ENCODE measurements around the gene LENG9.

LENG9 gene

DNA sequence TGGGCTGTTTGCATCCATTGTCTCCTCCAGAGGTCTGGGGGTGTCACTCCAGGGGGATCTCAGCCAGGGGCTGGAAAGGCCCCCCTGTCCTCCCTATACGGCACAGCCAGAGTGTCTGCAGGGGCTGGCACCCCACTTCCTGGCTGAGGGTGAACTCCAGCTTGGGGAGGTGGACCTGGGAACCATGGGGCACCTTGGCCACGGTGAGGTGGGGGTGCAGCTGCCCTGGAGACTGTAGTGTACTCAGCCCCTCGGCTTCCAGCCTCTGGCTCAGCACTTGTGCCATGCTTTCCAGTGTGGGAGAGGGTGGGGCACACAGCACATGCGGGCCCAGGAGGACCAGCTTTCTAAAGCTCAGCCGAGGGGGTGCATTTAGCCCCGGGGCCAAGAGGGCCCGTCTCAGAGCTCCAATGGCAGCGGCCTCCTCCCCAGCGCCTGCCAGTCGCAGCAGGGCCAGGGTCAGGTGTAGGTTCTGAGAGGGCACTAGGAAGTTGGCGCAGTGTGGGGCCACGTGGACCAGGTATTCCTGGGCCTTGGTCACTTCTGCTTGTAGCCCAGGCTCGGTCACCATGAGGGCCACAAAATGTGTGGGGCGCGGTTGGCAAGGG is 1.4 kb downstream of the LENG9 start:
- Histone ChIP-seq H3K36me3 (replicated peaks in 1 of 2; ENCODE audit: control insufficient read depth in 2 of 2, insufficient read depth in 2 of 2, low read length in 2 of 2) (peaks cover 38 to 50% of the 10 kb centered on the region in 2 donors), H2BK12ac (ENCODE audit: low read length) (peak overlapping the region; percentile 16), H3K4me3 (ENCODE audit: low read length in 2 of 2) (no peak overlapping the region), H4K8ac (ENCODE audit: low read depth, low read length) (no peak overlapping the region), H3K18ac (ENCODE audit: low read length) (peak overlapping the region; percentile 98), H3K4ac (ENCODE audit: low read length) (no peak overlapping the region), H2BK5ac (ENCODE audit: low read length) (no peak overlapping the region), H3K9ac (ENCODE audit: low read depth, low read length, poor library complexity) (peak overlapping the region; percentile 99), H4K91ac (ENCODE audit: low read depth, low read length, poor library complexity) (no peak overlapping the region), H3K27ac (replicated peaks; ENCODE audit: low read length) (no peak overlapping the region), H3K27me3 (ENCODE audit: control insufficient read depth in 3 of 3, insufficient read depth in 3 of 3, low read depth in 1 of 3, low read length in 3 of 3) (peaks cover 0 to 6% (median 0%) of the 10 kb centered on the region in 3 experiments), H3K4me2 (ENCODE audit: insufficient read depth, low read length, poor library complexity, severe bottlenecking) (peak overlapping the region; percentile 96), H3K4me1 (ENCODE audit: control insufficient read depth in 2 of 2, insufficient read depth in 1 of 2, low read depth in 1 of 2, low read length in 2 of 2) (peaks cover 2 to 3% of the 10 kb centered on the region in 2 donors), H3K79me1 (ENCODE audit: low read depth, low read length) (peaks cover 5% of the 10 kb centered on the region), H3K9me3 (replicated peaks in 1 of 2; ENCODE audit: control insufficient read depth in 2 of 2, insufficient read depth in 1 of 2, low read depth in 1 of 2, low read length in 2 of 2) (no peaks in the 10 kb centered on the region), H2BK15ac (ENCODE audit: low read length) (no peak overlapping the region), H2AFZ (ENCODE audit: low read length) (no peak overlapping the region), H3K14ac (ENCODE audit: low read length) (no peak overlapping the region), H2BK120ac (ENCODE audit: low read depth, low read length) (peak overlapping the region; percentile 35), H3K23ac (ENCODE audit: low read depth, low read length, poor library complexity) (peak overlapping the region; percentile 98), H2AK5ac (ENCODE audit: low read depth, low read length) (peak overlapping the region; percentile 97)
- DNase-seq (ENCODE audit: low spot score): no peak
- no CpG with 5 or more reads among the region's 15 CpGs for WGBS, 2 donors (ENCODE audit: extremely low coverage in 2 of 2, insufficient read length in 2 of 2, insufficient replicate concordance in 1 of 2)

GRCh38 chr19:54461613-54462012 is 2.0 kb downstream of the LENG9 start:
- no peak overlapping the region for H3K9ac ChIP-seq (ENCODE audit: low read depth, low read length, poor library complexity)
- DNase-seq (ENCODE audit: low spot score): no peak
- no peak overlapping the region for H3K4me3 ChIP-seq (ENCODE audit: low read length in 2 of 2)
- H2BK120ac ChIP-seq (ENCODE audit: low read depth, low read length): no peak overlapping the region
- no CpG with 5 or more reads among the region's 3 CpGs for WGBS, 2 donors (ENCODE audit: extremely low coverage in 2 of 2, insufficient read length in 2 of 2, insufficient replicate concordance in 1 of 2)
- no peak overlapping the region for H2BK5ac ChIP-seq (ENCODE audit: low read length)
- H3K4ac ChIP-seq (ENCODE audit: low read length): no peak overlapping the region
- peaks cover 2 to 3% of the 10 kb centered on the region in 2 donors for H3K4me1 ChIP-seq (ENCODE audit: control insufficient read depth in 2 of 2, insufficient read depth in 1 of 2, low read depth in 1 of 2, low read length in 2 of 2)
- peaks cover 43 to 55% of the 10 kb centered on the region in 2 donors for H3K36me3 ChIP-seq (replicated peaks in 1 of 2; ENCODE audit: control insufficient read depth in 2 of 2, insufficient read depth in 2 of 2, low read length in 2 of 2)
- no peak overlapping the region for H2AFZ ChIP-seq (ENCODE audit: low read length)
- H3K23ac ChIP-seq (ENCODE audit: low read depth, low read length, poor library complexity): peak overlapping the region; percentile 65
- H4K8ac ChIP-seq (ENCODE audit: low read depth, low read length): no peak overlapping the region
- peaks cover 0 to 6% (median 0%) of the 10 kb centered on the region in 3 experiments for H3K27me3 ChIP-seq (ENCODE audit: control insufficient read depth in 3 of 3, insufficient read depth in 3 of 3, low read depth in 1 of 3, low read length in 3 of 3)
- no peak overlapping the region for H3K14ac ChIP-seq (ENCODE audit: low read length)
- no peak overlapping the region for H2BK15ac ChIP-seq (ENCODE audit: low read length)
- H3K9me3 ChIP-seq (replicated peaks in 1 of 2; ENCODE audit: control insufficient read depth in 2 of 2, insufficient read depth in 1 of 2, low read depth in 1 of 2, low read length in 2 of 2): no peaks in the 10 kb centered on the region
- H3K18ac ChIP-seq (ENCODE audit: low read length): no peak overlapping the region
- no peak overlapping the region for H4K91ac ChIP-seq (ENCODE audit: low read depth, low read length, poor library complexity)
- H2AK5ac ChIP-seq (ENCODE audit: low read depth, low read length): no peak overlapping the region
- peaks cover 5% of the 10 kb centered on the region for H3K79me1 ChIP-seq (ENCODE audit: low read depth, low read length)
- no peak overlapping the region for H3K4me2 ChIP-seq (ENCODE audit: insufficient read depth, low read length, poor library complexity, severe bottlenecking)
- no peak overlapping the region for H3K27ac ChIP-seq (replicated peaks; ENCODE audit: low read length)
- no peak overlapping the region for H2BK12ac ChIP-seq (ENCODE audit: low read length)

DNA sequence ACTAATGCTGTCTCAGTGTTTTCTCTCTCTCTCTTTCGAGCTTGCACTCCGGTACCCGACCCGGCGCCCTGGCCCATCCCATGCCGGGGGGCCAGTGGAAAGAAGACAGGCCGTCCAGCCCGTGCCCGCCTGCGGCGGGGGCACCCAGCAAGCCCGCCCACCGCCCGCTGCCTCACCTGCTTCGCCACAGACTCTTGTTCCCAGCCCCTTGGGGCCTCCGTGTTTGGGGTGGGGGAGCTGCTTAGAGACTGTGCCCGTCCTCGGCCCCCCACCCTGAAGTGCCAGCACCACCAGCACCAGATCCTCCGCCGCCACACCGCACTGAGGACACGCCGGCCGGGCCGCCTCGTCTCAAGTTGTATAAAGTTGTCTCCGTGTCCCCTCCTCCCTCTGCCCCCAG is 2.4 kb downstream of the LENG9 start:
- Histone ChIP-seq H2BK12ac (ENCODE audit: low read length) (no peak overlapping the region), H3K9me3 (replicated peaks in 1 of 2; ENCODE audit: control insufficient read depth in 2 of 2, insufficient read depth in 1 of 2, low read depth in 1 of 2, low read length in 2 of 2) (no peaks in the 10 kb centered on the region), H3K14ac (ENCODE audit: low read length) (no peak overlapping the region), H3K79me1 (ENCODE audit: low read depth, low read length) (peaks cover 6% of the 10 kb centered on the region), H4K8ac (ENCODE audit: low read depth, low read length) (no peak overlapping the region), H3K27ac (replicated peaks; ENCODE audit: low read length) (no peak overlapping the region), H3K27me3 (ENCODE audit: control insufficient read depth in 3 of 3, insufficient read depth in 3 of 3, low read depth in 1 of 3, low read length in 3 of 3) (peaks cover 0 to 6% (median 0%) of the 10 kb centered on the region in 3 experiments), H3K4me1 (ENCODE audit: control insufficient read depth in 2 of 2, insufficient read depth in 1 of 2, low read depth in 1 of 2, low read length in 2 of 2) (peaks cover 2 to 3% of the 10 kb centered on the region in 2 donors), H2AFZ (ENCODE audit: low read length) (no peak overlapping the region), H3K4me2 (ENCODE audit: insufficient read depth, low read length, poor library complexity, severe bottlenecking) (no peak overlapping the region), H2AK5ac (ENCODE audit: low read depth, low read length) (no peak overlapping the region), H2BK5ac (ENCODE audit: low read length) (no peak overlapping the region), H3K18ac (ENCODE audit: low read length) (no peak overlapping the region), H2BK15ac (ENCODE audit: low read length) (no peak overlapping the region), H3K9ac (ENCODE audit: low read depth, low read length, poor library complexity) (no peak overlapping the region), H4K91ac (ENCODE audit: low read depth, low read length, poor library complexity) (no peak overlapping the region), H3K4me3 (ENCODE audit: low read length in 2 of 2) (no peak overlapping the region), H3K23ac (ENCODE audit: low read depth, low read length, poor library complexity) (peak overlapping the region; percentile 65), H3K4ac (ENCODE audit: low read length) (no peak overlapping the region), H2BK120ac (ENCODE audit: low read depth, low read length) (no peak overlapping the region), H3K36me3 (replicated peaks in 1 of 2; ENCODE audit: control insufficient read depth in 2 of 2, insufficient read depth in 2 of 2, low read length in 2 of 2) (peaks cover 47 to 59% of the 10 kb centered on the region in 2 donors)
- DNase-seq (ENCODE audit: low spot score): no peak
- no CpG with 5 or more reads among the region's 27 CpGs for WGBS, 2 donors (ENCODE audit: extremely low coverage in 2 of 2, insufficient read length in 2 of 2, insufficient replicate concordance in 1 of 2)

GRCh38 chr19:54460230-54461005 is 3.2 kb downstream of the LENG9 start:
- no peak overlapping the region for H3K4ac ChIP-seq (ENCODE audit: low read length)
- H2BK15ac ChIP-seq (ENCODE audit: low read length): no peak overlapping the region
- H4K8ac ChIP-seq (ENCODE audit: low read depth, low read length): no peak overlapping the region
- no peak overlapping the region for H2BK120ac ChIP-seq (ENCODE audit: low read depth, low read length)
- H2AK5ac ChIP-seq (ENCODE audit: low read depth, low read length): no peak overlapping the region
- H3K27ac ChIP-seq (replicated peaks; ENCODE audit: low read length): no peak overlapping the region
- H2BK12ac ChIP-seq (ENCODE audit: low read length): no peak overlapping the region
- H4K91ac ChIP-seq (ENCODE audit: low read depth, low read length, poor library complexity): no peak overlapping the region
- peaks cover 2 to 3% of the 10 kb centered on the region in 2 donors for H3K4me1 ChIP-seq (ENCODE audit: control insufficient read depth in 2 of 2, insufficient read depth in 1 of 2, low read depth in 1 of 2, low read length in 2 of 2)
- H2BK5ac ChIP-seq (ENCODE audit: low read length): no peak overlapping the region
- no peak overlapping the region for H2AFZ ChIP-seq (ENCODE audit: low read length)
- H3K4me2 ChIP-seq (ENCODE audit: insufficient read depth, low read length, poor library complexity, severe bottlenecking): no peak overlapping the region
- no peak overlapping the region for H3K23ac ChIP-seq (ENCODE audit: low read depth, low read length, poor library complexity)
- H3K4me3 ChIP-seq (ENCODE audit: low read length in 2 of 2): no peak overlapping the region
- no peak overlapping the region for H3K9ac ChIP-seq (ENCODE audit: low read depth, low read length, poor library complexity)
- peaks cover 53 to 67% of the 10 kb centered on the region in 2 donors for H3K36me3 ChIP-seq (replicated peaks in 1 of 2; ENCODE audit: control insufficient read depth in 2 of 2, insufficient read depth in 2 of 2, low read length in 2 of 2)
- no peak for DNase-seq (ENCODE audit: low spot score)
- H3K18ac ChIP-seq (ENCODE audit: low read length): no peak overlapping the region
- H3K9me3 ChIP-seq (replicated peaks in 1 of 2; ENCODE audit: control insufficient read depth in 2 of 2, insufficient read depth in 1 of 2, low read depth in 1 of 2, low read length in 2 of 2): no peaks in the 10 kb centered on the region
- no peak overlapping the region for H3K14ac ChIP-seq (ENCODE audit: low read length)
- WGBS, 2 donors (ENCODE audit: extremely low coverage in 2 of 2, insufficient read length in 2 of 2, insufficient replicate concordance in 1 of 2): no CpG with 5 or more reads among the region's 39 CpGs
- H3K79me1 ChIP-seq (ENCODE audit: low read depth, low read length): peaks cover 10% of the 10 kb centered on the region
- peaks cover 0 to 4% (median 0%) of the 10 kb centered on the region in 3 experiments for H3K27me3 ChIP-seq (ENCODE audit: control insufficient read depth in 3 of 3, insufficient read depth in 3 of 3, low read depth in 1 of 3, low read length in 3 of 3)
